ENCODE measurements around the gene PKD1L1. TPM values are rescaled to one million over a fixed set of nuclear protein-coding genes. Genes with fewer than 3 reads are reported as not detected.

PKD1L1 gene
- total and polyA plus RNA-seq, 4 donors: 0.26 to 1.1 (median 0.55) TPM

DNA sequence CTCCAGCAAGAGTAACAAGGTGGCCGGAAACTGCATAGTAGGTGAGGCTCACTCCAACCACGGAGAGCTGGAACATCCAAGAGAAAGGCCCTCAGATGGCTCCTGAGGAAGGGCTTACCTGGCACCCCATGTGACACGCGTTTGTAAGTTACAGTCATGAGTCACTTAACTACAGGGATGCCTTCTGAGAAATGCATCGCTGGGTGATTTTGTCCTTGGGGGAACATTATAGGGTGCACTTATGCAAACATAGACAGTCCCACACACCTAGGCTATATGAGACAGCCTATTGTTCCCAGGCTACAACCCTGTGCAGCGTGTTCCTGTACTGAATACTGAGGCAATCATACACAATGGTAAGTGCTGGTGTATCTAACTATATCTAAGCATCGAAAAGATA lies 139.9 kb downstream of the PKD1L1 start:
- H3K4me1 ChIP-seq (ENCODE audit: control insufficient read depth in 5 of 5, insufficient read depth in 5 of 5, low read length in 5 of 5): peaks cover 0 to 11% (median 7%) of the 10 kb centered on the region in 5 donors
- H3K27me3 ChIP-seq (ENCODE audit: control insufficient read depth in 3 of 3, insufficient read depth in 3 of 3, low read length in 2 of 3): no peaks in the 10 kb centered on the region
- no peak for ATAC-seq (ENCODE audit: insufficient read depth, low FRiP score)
- H3K36me3 ChIP-seq (ENCODE audit: control insufficient read depth in 4 of 4, insufficient read depth in 4 of 4, low read length in 4 of 4): no peaks in the 10 kb centered on the region
- H3K27ac ChIP-seq (ENCODE audit: low read depth in 1 of 2, low read length in 1 of 2): no peak overlapping the region
- H3K9me3 ChIP-seq (ENCODE audit: control insufficient read depth in 4 of 4, insufficient read depth in 3 of 4, low read length in 3 of 4): no peaks in the 10 kb centered on the region
- TF ChIP-seq, protein P1, sequence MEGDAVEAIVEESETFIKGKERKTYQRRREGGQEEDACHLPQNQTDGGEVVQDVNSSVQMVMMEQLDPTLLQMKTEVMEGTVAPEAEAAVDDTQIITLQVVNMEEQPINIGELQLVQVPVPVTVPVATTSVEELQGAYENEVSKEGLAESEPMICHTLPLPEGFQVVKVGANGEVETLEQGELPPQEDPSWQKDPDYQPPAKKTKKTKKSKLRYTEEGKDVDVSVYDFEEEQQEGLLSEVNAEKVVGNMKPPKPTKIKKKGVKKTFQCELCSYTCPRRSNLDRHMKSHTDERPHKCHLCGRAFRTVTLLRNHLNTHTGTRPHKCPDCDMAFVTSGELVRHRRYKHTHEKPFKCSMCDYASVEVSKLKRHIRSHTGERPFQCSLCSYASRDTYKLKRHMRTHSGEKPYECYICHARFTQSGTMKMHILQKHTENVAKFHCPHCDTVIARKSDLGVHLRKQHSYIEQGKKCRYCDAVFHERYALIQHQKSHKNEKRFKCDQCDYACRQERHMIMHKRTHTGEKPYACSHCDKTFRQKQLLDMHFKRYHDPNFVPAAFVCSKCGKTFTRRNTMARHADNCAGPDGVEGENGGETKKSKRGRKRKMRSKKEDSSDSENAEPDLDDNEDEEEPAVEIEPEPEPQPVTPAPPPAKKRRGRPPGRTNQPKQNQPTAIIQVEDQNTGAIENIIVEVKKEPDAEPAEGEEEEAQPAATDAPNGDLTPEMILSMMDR (IDR thresholded peaks at IDR 0.05; ENCODE audit: control extremely low read depth, extremely low read depth): no peak
- no peak for DNase-seq
- no peak overlapping the region for H3K9ac ChIP-seq (ENCODE audit: insufficient read depth in 1 of 2, low read length in 2 of 2)
- no peak overlapping the region for H3K4me3 ChIP-seq
- 92 to 94% methylated on average over 7 of the region's 7 CpGs for WGBS, 2 donors

DNA sequence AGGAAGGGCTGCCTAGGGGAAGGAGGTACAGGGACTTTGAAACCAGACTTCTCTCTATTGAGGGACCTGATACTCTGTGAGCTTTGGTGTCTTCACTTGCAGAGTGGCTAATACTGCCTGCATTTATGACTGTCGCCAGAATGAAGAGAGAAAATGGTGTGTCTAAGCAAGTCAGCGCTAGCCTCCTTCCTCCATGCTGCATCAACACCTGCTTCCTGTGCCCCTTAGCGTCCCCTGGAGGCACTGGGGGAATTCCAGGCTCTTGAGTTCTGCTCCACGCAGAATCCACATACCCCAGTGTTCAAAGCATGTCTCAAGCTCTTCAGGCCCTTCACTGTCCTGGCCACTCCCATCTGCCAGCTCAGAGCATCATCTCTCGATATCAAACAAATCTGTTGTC lies 140.5 kb downstream of the PKD1L1 start:
- Histone ChIP-seq H3K4me3 (no peak overlapping the region), H3K9ac (ENCODE audit: insufficient read depth in 1 of 2, low read length in 2 of 2) (no peak overlapping the region), H3K4me1 (ENCODE audit: control insufficient read depth in 5 of 5, insufficient read depth in 5 of 5, low read length in 5 of 5) (peaks cover 0 to 11% (median 7%) of the 10 kb centered on the region in 5 donors), H3K27ac (ENCODE audit: low read depth in 1 of 2, low read length in 1 of 2) (no peak overlapping the region), H3K27me3 (ENCODE audit: control insufficient read depth in 3 of 3, insufficient read depth in 3 of 3, low read length in 2 of 3) (no peaks in the 10 kb centered on the region), H3K9me3 (ENCODE audit: control insufficient read depth in 4 of 4, insufficient read depth in 3 of 4, low read length in 3 of 4) (no peaks in the 10 kb centered on the region), H3K36me3 (ENCODE audit: control insufficient read depth in 4 of 4, insufficient read depth in 4 of 4, low read length in 4 of 4) (no peaks in the 10 kb centered on the region)
- no peak for DNase-seq
- WGBS, 2 donors: 53 to 67% methylated on average over 5 of the region's 5 CpGs
- ATAC-seq (ENCODE audit: insufficient read depth, low FRiP score): no peak
- TF ChIP-seq, protein P1 (IDR thresholded peaks at IDR 0.05; ENCODE audit: control extremely low read depth, extremely low read depth): no peak

DNA sequence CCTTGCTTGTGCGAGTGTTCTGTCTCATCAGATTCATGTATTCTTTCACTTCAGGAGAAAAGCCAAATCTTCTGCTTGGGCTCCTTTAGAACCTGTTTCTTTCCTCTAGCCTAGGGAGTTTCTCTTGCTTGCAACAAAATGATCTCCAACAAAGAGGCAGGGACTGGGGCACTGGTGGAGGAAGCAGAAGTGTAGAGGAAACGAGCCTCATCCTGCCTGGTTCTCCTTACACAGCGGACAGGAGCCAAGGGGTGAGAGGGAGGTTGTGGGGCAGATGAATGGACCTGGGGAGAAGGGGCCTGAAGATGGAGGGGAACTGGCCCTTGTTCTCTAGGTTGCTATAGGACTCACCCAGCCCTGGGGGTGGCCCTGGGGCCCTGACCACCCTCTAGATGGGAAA lies 141.1 kb downstream of the PKD1L1 start:
- Histone ChIP-seq H3K9me3 (ENCODE audit: control insufficient read depth in 4 of 4, insufficient read depth in 3 of 4, low read length in 3 of 4) (no peaks in the 10 kb centered on the region), H3K9ac (ENCODE audit: insufficient read depth in 1 of 2, low read length in 2 of 2) (no peak overlapping the region), H3K36me3 (ENCODE audit: control insufficient read depth in 4 of 4, insufficient read depth in 4 of 4, low read length in 4 of 4) (no peaks in the 10 kb centered on the region), H3K4me3 (no peak overlapping the region), H3K27ac (ENCODE audit: low read depth in 1 of 2, low read length in 1 of 2) (peak overlapping the region in 1 of 2 donors; percentile 23), H3K4me1 (ENCODE audit: control insufficient read depth in 5 of 5, insufficient read depth in 5 of 5, low read length in 5 of 5) (peaks cover 0 to 11% (median 7%) of the 10 kb centered on the region in 5 donors), H3K27me3 (ENCODE audit: control insufficient read depth in 3 of 3, insufficient read depth in 3 of 3, low read length in 2 of 3) (no peaks in the 10 kb centered on the region)
- TF ChIP-seq, protein P1 (IDR thresholded peaks at IDR 0.05; ENCODE audit: control extremely low read depth, extremely low read depth): no peak
- ATAC-seq (ENCODE audit: insufficient read depth, low FRiP score) (peak; percentile 51), DNase-seq (no peak)
- WGBS, 2 donors: 22 to 48% methylated on average over 3 of the region's 3 CpGs

DNA sequence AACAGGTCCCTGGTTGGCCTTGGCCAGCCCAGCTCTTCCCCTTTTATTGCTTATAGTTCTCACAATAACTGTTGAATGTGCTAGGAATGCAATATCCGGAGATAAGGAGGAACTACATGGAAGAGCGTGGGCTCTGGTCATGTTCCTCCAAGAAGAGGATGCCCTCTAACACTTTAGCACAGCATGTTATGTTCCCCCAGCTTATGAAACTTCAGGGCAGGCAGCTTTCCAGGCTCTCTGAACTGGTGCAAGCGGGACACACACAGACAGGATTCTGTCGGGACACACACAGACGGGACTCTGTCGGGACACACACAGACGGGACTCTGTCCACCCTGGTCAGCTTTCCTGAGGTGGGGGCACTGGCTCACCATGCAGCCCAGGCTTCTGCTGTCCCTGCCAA lies 141.6 kb downstream of the PKD1L1 start:
- peaks cover 0 to 11% (median 7%) of the 10 kb centered on the region in 5 donors for H3K4me1 ChIP-seq (ENCODE audit: control insufficient read depth in 5 of 5, insufficient read depth in 5 of 5, low read length in 5 of 5)
- peak overlapping the region in 1 of 2 donors; percentile 23 for H3K27ac ChIP-seq (ENCODE audit: low read depth in 1 of 2, low read length in 1 of 2)
- TF ChIP-seq, protein P1 (IDR thresholded peaks at IDR 0.05; ENCODE audit: control extremely low read depth, extremely low read depth): no peak
- H3K36me3 ChIP-seq (ENCODE audit: control insufficient read depth in 4 of 4, insufficient read depth in 4 of 4, low read length in 4 of 4): no peaks in the 10 kb centered on the region
- WGBS, 2 donors: 9 to 29% methylated on average over 7 of the region's 7 CpGs
- no peaks in the 10 kb centered on the region for H3K9me3 ChIP-seq (ENCODE audit: control insufficient read depth in 4 of 4, insufficient read depth in 3 of 4, low read length in 3 of 4)
- ATAC-seq (ENCODE audit: insufficient read depth, low FRiP score): peak; percentile 70
- H3K4me3 ChIP-seq: no peak overlapping the region
- H3K9ac ChIP-seq (ENCODE audit: insufficient read depth in 1 of 2, low read length in 2 of 2): no peak overlapping the region
- peak in 2 of 3 donors; percentile 24 to 53 for DNase-seq
- H3K27me3 ChIP-seq (ENCODE audit: control insufficient read depth in 3 of 3, insufficient read depth in 3 of 3, low read length in 2 of 3): no peaks in the 10 kb centered on the region

Measured in lung (tissue), 12 donors.